HepG2 (cell line): Measurements from ENCODE around the gene WNT7B. TPM values are rescaled to one million over a fixed set of nuclear protein-coding genes. Genes with fewer than 3 reads are reported as not detected.

Experiments used
- CREB1 ChIP-seq, 2 experiments: fragments of 450-650 bp in 1 of 2; IDR thresholded peaks; 2 replicates each; pipeline ENCODE4 v1.6.1; 2016 to 2017; ENCODE audit warnings: control low read depth in 1 of 2, mild to moderate bottlenecking in 1 of 2, missing compliant biosample characterization in 1 of 2, missing genetic modification characterization in 1 of 2
- DMAP1 ChIP-seq: IDR thresholded peaks from 2 replicates; pipeline ENCODE4 v1.6.1; 2016
- ELF1 ChIP-seq: sonication (generic); formaldehyde crosslinking; IDR thresholded peaks from 2 replicates; pipeline ENCODE4 v1.4.0; 2020; ENCODE audit warnings: missing genetic modification reagents
- ELF3 ChIP-seq: IDR thresholded peaks from 2 replicates; pipeline ENCODE4 v1.6.1; 2016; ENCODE audit warnings: missing genetic modification reagents, missing compliant biosample characterization
- FIP1L1 ChIP-seq: fragments of 200-400 bp; formaldehyde crosslinking; IDR thresholded peaks from 2 replicates; pipeline ENCODE4 v1.6.1; 2018; ENCODE audit warnings: low read depth, mild to moderate bottlenecking, low read length, moderate library complexity, borderline replicate concordance; ENCODE audit not compliant: insufficient read depth
- HDAC1 ChIP-seq: sonication (generic); formaldehyde crosslinking; IDR thresholded peaks from 2 replicates; pipeline ENCODE4 v1.5.1; 2020; ENCODE audit warnings: mild to moderate bottlenecking, missing genetic modification reagents
- HOXA3 ChIP-seq: sonication (generic); formaldehyde crosslinking; IDR thresholded peaks from 2 replicates; pipeline ENCODE4 v1.5.0; 2020; ENCODE audit warnings: missing genetic modification reagents
- KLF11 ChIP-seq: IDR thresholded peaks from 2 replicates; pipeline ENCODE4 v1.6.1; 2016; ENCODE audit warnings: missing compliant biosample characterization
- MLLT10 ChIP-seq: sonication (generic); formaldehyde crosslinking; IDR thresholded peaks from 2 replicates; pipeline ENCODE4 v1.4.0; 2020; ENCODE audit warnings: missing genetic modification reagents
- NPAS2 ChIP-seq: sonication (generic); formaldehyde crosslinking; IDR thresholded peaks from 2 replicates; pipeline ENCODE4 v1.8.0; 2022; ENCODE audit warnings: mild to moderate bottlenecking, missing genetic modification reagents, borderline replicate concordance
- RARG ChIP-seq: sonication (generic); formaldehyde crosslinking; IDR thresholded peaks from 2 replicates; pipeline ENCODE4 v1.4.0; 2020; ENCODE audit warnings: low read depth, mild to moderate bottlenecking, missing genetic modification reagents
- SOX6 ChIP-seq, 2 experiments: fragments of 450-650 bp in 1 of 2; sonication (generic) in 1 of 2; formaldehyde crosslinking in 1 of 2; IDR thresholded peaks; 2 replicates each; pipeline versions ENCODE4 v1.4.0 to v1.6.1; 2017 to 2020; ENCODE audit warnings: antibody characterized with exemption in 1 of 2, mild to moderate bottlenecking in 1 of 2, missing genetic modification reagents in 1 of 2
- SRSF4 ChIP-seq: fragments of 200-400 bp; formaldehyde crosslinking; IDR thresholded peaks from one replicate; pipeline ENCODE4 v1.6.1; 2018; ENCODE audit warnings: mild to moderate bottlenecking, low read depth, low read length, moderate library complexity; ENCODE audit not compliant: poor library complexity, severe bottlenecking
- ZFP82 ChIP-seq: sonication (generic); formaldehyde crosslinking; IDR thresholded peaks from 2 replicates; pipeline ENCODE4 v1.5.1; 2020; ENCODE audit warnings: mild to moderate bottlenecking, missing genetic modification reagents, borderline replicate concordance
- ZFYVE20 ChIP-seq: sonication (generic); formaldehyde crosslinking; IDR thresholded peaks from 2 replicates; pipeline ENCODE4 v1.8.0; 2023; ENCODE audit warnings: low read depth, mild to moderate bottlenecking, moderate library complexity, missing genetic modification reagents, borderline replicate concordance
- ZIK1 ChIP-seq: sonication (generic); formaldehyde crosslinking; IDR thresholded peaks from 2 replicates; pipeline ENCODE4 v1.5.0; 2020; ENCODE audit warnings: mild to moderate bottlenecking, low read depth, missing genetic modification reagents, borderline replicate concordance
- ZMYM2 ChIP-seq: sonication (generic); formaldehyde crosslinking; IDR thresholded peaks from 2 replicates; pipeline ENCODE4 v1.8.0; 2022; ENCODE audit warnings: mild to moderate bottlenecking, missing genetic modification reagents
- ZNF367 ChIP-seq: sonication (generic); formaldehyde crosslinking; IDR thresholded peaks from 2 replicates; pipeline ENCODE4 v1.4.0; 2020; ENCODE audit warnings: missing genetic modification reagents, borderline replicate concordance
- ZNF589 ChIP-seq: sonication (generic); formaldehyde crosslinking; conservative IDR thresholded peaks from 2 replicates; pipeline ENCODE4 v1.8.0; 2022; ENCODE audit warnings: mild to moderate bottlenecking, moderate library complexity, missing genetic modification reagents
- ZNF660 ChIP-seq: sonication (generic); formaldehyde crosslinking; IDR thresholded peaks from 2 replicates; pipeline ENCODE4 v1.5.1; 2020; ENCODE audit warnings: mild to moderate bottlenecking, low read depth, missing genetic modification reagents, borderline replicate concordance
- ZNF713 ChIP-seq: sonication (generic); formaldehyde crosslinking; IDR thresholded peaks from 2 replicates; pipeline ENCODE4 v1.4.0; 2020; ENCODE audit warnings: mild to moderate bottlenecking, missing genetic modification reagents
- polyA plus RNA-seq, 8 experiments: library from polyadenylated mRNA; depleted of rRNA in 3 of 8; stranded (reverse) in 7 of 8; unstranded in 1 of 8; fragments of >200 nt; fragmentation: Illumina TruSeq in 4 of 8; extraction: Trizol in 4 of 8; gene quantifications; 2 replicates each; pipeline versions ENCODE4 v1.2.1 to v1.2.3, GENCODE V29; 2011 to 2016; ENCODE audit warnings: low read depth in 4 of 8, missing spikeins in 1 of 8, mixed read lengths in 1 of 8; ENCODE audit not compliant: insufficient read depth in 1 of 8
- total RNA-seq, 5 experiments: library from RNA; depleted of rRNA; stranded (reverse); fragments of >200 nt; fragmentation: Illumina TruSeq; extraction: Trizol; gene quantifications; 2 replicates each; pipeline ENCODE4 v1.2.3, GENCODE V29; 2016; ENCODE audit warnings: low read depth in 1 of 5
- TF ChIP-seq, protein P1 (sequence below): sonication (generic); formaldehyde crosslinking; IDR thresholded peaks from 2 replicates; pipeline ENCODE4 v1.4.0; 2020; ENCODE audit warnings: missing genetic modification reagents
- TF ChIP-seq, protein P2 (sequence below): sonication (generic); formaldehyde crosslinking; IDR thresholded peaks from 2 replicates; pipeline ENCODE4 v1.4.0; 2020; ENCODE audit warnings: mild to moderate bottlenecking, low read depth, missing genetic modification reagents

Gene WNT7B
- total and polyA plus RNA-seq, 2 of the 13 experiments (the other 11 are each of a cell fraction or from before 2014, with no cell fraction given) = 0.09 TPM; not detected in 1

DNA sequence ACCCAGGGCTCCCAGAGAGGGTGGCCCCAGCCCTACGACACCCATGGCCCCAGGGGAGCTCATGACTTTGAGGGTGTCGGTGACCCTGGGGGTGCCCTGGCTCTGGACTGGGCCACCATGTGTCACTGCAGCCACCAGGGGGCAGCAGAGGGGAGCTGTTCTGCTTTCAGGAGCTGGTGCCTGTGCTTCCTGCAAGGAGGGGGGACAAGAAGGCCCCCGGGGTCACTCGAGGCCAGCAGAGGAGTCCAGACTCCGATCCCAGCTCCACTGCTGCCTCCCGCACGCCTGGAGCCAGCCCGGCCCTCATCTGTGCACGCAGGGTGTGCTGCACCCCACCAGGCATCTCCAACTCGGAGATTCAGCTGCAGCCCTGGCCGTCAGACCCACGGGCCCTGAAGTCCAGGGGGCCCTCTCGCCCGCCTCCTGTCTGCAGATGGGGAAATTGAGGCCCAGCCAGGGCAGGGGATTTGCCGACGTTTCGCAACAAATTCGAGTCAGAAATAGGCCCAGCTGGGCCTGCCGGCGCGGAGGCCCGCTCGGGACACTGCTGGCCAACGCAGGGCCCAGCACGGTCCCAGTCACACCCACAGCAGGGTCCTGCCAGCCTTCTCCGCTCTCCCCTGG lies 29.5 kb upstream of the WNT7B start (continued):
- TF ChIP-seq SRSF4 = no peak
- no peak for TF ChIP-seq NPAS2 (CRISPR knock-in tag)
- peak; percentile 48; the same call in 1 of the 2 replicates for TF ChIP-seq HOXA3 (CRISPR knock-in tag)
- TF ChIP-seq ZNF660 (CRISPR knock-in tag) = no peak
- TF ChIP-seq, protein P1, sequence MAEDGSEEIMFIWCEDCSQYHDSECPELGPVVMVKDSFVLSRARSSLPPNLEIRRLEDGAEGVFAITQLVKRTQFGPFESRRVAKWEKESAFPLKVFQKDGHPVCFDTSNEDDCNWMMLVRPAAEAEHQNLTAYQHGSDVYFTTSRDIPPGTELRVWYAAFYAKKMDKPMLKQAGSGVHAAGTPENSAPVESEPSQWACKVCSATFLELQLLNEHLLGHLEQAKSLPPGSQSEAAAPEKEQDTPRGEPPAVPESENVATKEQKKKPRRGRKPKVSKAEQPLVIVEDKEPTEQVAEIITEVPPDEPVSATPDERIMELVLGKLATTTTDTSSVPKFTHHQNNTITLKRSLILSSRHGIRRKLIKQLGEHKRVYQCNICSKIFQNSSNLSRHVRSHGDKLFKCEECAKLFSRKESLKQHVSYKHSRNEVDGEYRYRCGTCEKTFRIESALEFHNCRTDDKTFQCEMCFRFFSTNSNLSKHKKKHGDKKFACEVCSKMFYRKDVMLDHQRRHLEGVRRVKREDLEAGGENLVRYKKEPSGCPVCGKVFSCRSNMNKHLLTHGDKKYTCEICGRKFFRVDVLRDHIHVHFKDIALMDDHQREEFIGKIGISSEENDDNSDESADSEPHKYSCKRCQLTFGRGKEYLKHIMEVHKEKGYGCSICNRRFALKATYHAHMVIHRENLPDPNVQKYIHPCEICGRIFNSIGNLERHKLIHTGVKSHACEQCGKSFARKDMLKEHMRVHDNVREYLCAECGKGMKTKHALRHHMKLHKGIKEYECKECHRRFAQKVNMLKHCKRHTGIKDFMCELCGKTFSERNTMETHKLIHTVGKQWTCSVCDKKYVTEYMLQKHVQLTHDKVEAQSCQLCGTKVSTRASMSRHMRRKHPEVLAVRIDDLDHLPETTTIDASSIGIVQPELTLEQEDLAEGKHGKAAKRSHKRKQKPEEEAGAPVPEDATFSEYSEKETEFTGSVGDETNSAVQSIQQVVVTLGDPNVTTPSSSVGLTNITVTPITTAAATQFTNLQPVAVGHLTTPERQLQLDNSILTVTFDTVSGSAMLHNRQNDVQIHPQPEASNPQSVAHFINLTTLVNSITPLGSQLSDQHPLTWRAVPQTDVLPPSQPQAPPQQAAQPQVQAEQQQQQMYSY (CRISPR knock-in tag) = peak; percentile 68; the same call in 1 of the 2 replicates
- no peak for TF ChIP-seq FIP1L1
- TF ChIP-seq ZNF367 = no peak
- no peak for TF ChIP-seq CREB1 (IDR thresholded peaks at IDR 0.05)
- TF ChIP-seq CREB1 (CRISPR knock-in tag; IDR thresholded peaks at IDR 0.05) = no peak
- no peak for TF ChIP-seq MLLT10 (CRISPR knock-in tag)
- TF ChIP-seq SOX6 (IDR thresholded peaks at IDR 0.05) = no peak
- peak; percentile 25; the same call in 1 of the 2 replicates for TF ChIP-seq SOX6 (CRISPR knock-in tag; IDR thresholded peaks at IDR 0.05)
- TF ChIP-seq KLF11 (CRISPR knock-in tag) = 0 out of 2 replicates have a peak, but pooled peaks have one; percentile 34
- peak; percentile 49; the same call in 1 of the 2 replicates for TF ChIP-seq ELF3 (CRISPR knock-in tag)
- TF ChIP-seq ZNF713 (CRISPR knock-in tag) = no peak
- no peak for TF ChIP-seq ZFP82 (CRISPR knock-in tag)
- no peak for TF ChIP-seq ZNF589 (CRISPR knock-in tag)
- no peak for TF ChIP-seq ZMYM2
- TF ChIP-seq DMAP1 = no peak
- no peak for TF ChIP-seq RARG (CRISPR knock-in tag)
- peak; percentile 17; the same call in 1 of the 2 replicates for TF ChIP-seq HDAC1 (CRISPR knock-in tag)
- TF ChIP-seq, protein P2, sequence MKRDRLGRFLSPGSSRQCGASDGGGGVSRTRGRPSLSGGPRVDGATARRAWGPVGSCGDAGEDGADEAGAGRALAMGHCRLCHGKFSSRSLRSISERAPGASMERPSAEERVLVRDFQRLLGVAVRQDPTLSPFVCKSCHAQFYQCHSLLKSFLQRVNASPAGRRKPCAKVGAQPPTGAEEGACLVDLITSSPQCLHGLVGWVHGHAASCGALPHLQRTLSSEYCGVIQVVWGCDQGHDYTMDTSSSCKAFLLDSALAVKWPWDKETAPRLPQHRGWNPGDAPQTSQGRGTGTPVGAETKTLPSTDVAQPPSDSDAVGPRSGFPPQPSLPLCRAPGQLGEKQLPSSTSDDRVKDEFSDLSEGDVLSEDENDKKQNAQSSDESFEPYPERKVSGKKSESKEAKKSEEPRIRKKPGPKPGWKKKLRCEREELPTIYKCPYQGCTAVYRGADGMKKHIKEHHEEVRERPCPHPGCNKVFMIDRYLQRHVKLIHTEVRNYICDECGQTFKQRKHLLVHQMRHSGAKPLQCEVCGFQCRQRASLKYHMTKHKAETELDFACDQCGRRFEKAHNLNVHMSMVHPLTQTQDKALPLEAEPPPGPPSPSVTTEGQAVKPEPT (CRISPR knock-in tag) = no peak
- 0 out of 2 replicates have a peak, but pooled peaks have one; percentile 34 for TF ChIP-seq ELF1 (CRISPR knock-in tag)
- no peak for TF ChIP-seq ZFYVE20 (CRISPR knock-in tag)
- TF ChIP-seq ZIK1 (CRISPR knock-in tag) = no peak
